Activated T-cell treated with anti-CD3 and anti-CD28 coated beads, Interleukin-2, amount 50 U/mL, for 4 hours (primary cell): ENCODE results near the gene PTPN9. TPM values are rescaled to one million over a fixed set of nuclear protein-coding genes. Genes with fewer than 3 reads are reported as not detected.
A peak's percentile ranks its signal among the peaks of the same experiment; 100 is the strongest.

Experiments
- ATAC-seq, 2 donors: fragments of 200-7000 bp; cut with Tn5 transposase; one replicate each; pipeline ENCODE4 v1.10.0; 2021
- DNase-seq: peaks from one replicate; pipeline ENCODE4 v3.0.0-alpha.2; 2020
- H3K27me3 Mint-ChIP-seq: one replicate; pipeline ENCODE4 v1.8.0; 2021; ENCODE audit warnings: low read depth, mixed read lengths
- H3K36me3 Mint-ChIP-seq: one replicate; pipeline ENCODE4 v1.8.0; 2022; ENCODE audit warnings: mixed read lengths; ENCODE audit not compliant: insufficient read depth
- H3K4me1 Mint-ChIP-seq: one replicate; pipeline ENCODE4 v1.8.0; 2021; ENCODE audit warnings: low read depth, mixed read lengths
- H3K4me3 Mint-ChIP-seq: one replicate; pipeline ENCODE4 v1.8.0; 2021; ENCODE audit warnings: mild to moderate bottlenecking, moderate library complexity, mixed read lengths
- H3K9me3 Mint-ChIP-seq: one replicate; pipeline ENCODE4 v1.8.0; 2021; ENCODE audit warnings: mixed read lengths
- total RNA-seq, 3 donors: library from RNA; stranded (reverse); gene quantifications; one replicate each; pipeline ENCODE4 v1.2.1, GENCODE V29; 2021

Gene PTPN9
- total RNA-seq, 3 donors from 2014 or later, result 11.2 to 14.9 (median 14.4) TPM

DNA sequence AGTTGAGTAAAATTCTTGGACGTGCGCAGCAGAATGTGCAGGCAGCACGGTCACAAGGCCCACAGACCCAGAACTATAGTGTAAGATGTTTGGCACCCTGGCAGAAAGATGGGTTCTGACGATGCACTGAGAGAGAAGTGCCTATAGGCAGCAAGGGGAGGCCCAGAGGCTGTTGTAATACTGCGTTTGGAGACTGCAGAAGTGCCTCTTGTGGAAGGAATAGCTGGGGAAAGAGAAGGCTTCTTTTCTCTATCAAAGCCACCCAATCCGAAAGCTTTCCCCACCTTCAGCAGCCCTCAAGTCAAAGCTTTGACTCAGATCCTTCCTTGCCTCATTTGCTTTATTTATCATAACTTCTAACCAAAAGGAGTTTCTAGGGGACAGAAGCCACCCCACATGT, 122.4 kb downstream of the PTPN9 start:
- H3K36me3 Mint-ChIP-seq, result no peaks in the 10 kb centered on the region
- DNase-seq (no peak), ATAC-seq (no peak)
- no peaks in the 10 kb centered on the region for H3K9me3 Mint-ChIP-seq
- H3K4me1 Mint-ChIP-seq, result peaks cover 21% of the 10 kb centered on the region
- no peaks in the 10 kb centered on the region for H3K27me3 Mint-ChIP-seq
- H3K4me3 Mint-ChIP-seq, result peak overlapping the region; percentile 89

DNA sequence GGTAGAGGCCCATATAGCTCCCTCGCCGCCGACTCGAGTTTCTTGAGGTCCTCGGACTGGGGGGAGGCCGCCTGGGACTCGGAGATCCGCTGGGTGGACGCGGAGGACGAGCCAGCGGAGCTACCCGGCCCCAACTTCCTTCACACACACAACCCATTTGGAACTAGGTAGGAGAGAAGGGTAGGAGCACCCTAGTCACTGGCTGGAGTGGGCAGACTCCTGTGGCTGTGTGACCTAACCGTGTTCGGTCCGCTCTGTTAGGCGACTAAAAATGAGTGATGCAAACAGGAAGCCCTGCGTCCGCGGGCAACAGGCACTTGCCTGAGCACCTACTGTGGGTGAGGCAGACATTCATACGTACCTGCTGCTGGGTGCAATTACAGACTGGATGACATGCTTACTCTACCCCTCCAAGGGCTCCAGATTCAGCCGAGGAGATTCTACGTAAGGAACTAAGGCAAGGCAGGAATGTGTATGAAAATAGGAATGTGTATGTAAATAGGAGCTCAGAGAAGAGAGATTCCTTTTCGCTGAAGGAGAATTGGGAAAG, 123.1 kb downstream of the PTPN9 start:
- ATAC-seq, result no peak
- Mint-ChIP-seq H3K4me3 (peak overlapping the region; percentile 89), H3K36me3 (no peaks in the 10 kb centered on the region)

DNA sequence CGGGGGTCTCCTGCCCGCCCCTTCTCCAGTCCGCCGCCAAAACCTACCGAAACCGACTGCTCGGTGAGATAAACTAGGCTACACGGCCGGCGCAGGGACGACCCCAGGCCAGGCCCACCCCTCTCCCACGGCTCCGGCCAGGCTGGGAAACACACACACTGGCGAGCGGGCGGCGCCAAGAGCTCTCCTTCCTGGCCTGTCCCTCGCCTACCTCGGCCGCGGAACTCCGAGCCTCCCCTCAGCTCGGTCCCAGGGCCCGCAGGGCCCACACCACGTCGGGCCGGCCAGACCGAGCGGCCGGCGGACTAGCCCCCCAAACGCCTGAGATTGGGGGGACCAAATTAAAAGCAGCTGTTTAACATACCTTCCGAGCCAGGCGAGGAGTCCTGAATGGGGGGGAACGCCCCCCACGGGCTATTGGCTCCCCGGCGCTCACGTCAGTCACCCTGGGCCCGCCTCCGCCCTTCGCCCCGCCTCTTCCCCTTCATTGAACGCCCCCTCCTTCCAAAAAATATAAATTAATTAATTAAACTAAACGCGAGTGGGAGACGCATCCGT, 123.6 kb downstream of the PTPN9 start:
- ATAC-seq, result peak in 1 of 2 donors; percentile 8
- Mint-ChIP-seq H3K27me3 (no peaks in the 10 kb centered on the region), H3K36me3 (no peaks in the 10 kb centered on the region)

More for the DNA sequence above, 123.1 kb downstream of the PTPN9 start:
- Mint-ChIP-seq H3K4me1 (peaks cover 21% of the 10 kb centered on the region), H3K27me3 (no peaks in the 10 kb centered on the region), H3K9me3 (no peaks in the 10 kb centered on the region)
- peak; percentile 40 for DNase-seq

DNA sequence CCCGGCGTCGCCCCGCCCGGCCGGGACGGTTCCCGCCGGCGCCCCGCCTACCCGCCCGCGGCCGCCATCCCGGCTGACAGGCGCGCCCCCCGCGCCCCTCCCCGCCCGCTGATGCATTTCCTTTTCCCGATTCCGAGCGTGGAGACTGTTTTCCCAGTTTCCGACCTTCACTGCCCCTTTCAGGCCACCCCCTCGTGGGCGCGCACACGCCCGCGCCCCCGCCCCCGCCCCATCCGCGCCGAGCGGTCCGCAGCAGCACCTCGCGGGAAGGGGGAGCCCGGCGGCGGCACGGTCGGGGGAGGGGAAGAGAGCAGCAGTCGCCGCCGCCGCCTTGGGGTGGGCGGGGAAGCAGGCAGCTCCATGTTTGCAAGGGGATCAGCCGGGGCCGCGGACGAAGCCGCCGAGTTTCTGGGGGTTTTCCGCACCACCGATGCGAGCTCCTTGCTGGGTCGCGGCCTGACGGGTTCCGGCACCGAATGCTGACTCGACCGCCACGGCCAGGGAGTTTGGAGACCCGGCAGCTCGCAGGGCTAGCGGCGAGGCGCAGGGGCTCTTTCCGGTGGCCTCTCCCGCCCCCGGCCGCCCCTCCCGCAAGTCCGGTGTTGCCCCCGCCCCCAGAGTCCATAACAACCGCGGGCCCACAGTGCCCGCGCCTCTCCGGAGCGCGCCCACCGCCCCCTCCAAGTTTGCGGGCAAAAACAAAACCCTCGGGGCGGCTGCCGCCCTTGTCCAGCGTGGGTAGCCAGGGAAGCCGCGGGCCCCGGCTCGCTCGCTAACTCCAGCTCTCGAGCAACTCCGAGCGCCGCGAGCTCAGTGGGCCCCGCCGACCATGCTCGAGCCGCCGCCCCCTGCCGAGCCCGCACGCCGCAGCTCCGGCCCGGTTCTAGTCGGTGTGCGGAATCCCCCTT, 124.4 kb downstream of the PTPN9 start:
- Mint-ChIP-seq H3K4me1 (peaks cover 29% of the 10 kb centered on the region), H3K9me3 (no peaks in the 10 kb centered on the region), H3K27me3 (no peaks in the 10 kb centered on the region), H3K4me3 (peak overlapping the region; percentile 89), H3K36me3 (no peaks in the 10 kb centered on the region)
- peak; percentile 3 to 5 for ATAC-seq
- peak; percentile 78 for DNase-seq

More for the DNA sequence above, 123.6 kb downstream of the PTPN9 start:
- Mint-ChIP-seq H3K9me3 (no peaks in the 10 kb centered on the region), H3K4me1 (peaks cover 21% of the 10 kb centered on the region), H3K4me3 (peak overlapping the region; percentile 89)
- DNase-seq, result peak; percentile 85

DNA sequence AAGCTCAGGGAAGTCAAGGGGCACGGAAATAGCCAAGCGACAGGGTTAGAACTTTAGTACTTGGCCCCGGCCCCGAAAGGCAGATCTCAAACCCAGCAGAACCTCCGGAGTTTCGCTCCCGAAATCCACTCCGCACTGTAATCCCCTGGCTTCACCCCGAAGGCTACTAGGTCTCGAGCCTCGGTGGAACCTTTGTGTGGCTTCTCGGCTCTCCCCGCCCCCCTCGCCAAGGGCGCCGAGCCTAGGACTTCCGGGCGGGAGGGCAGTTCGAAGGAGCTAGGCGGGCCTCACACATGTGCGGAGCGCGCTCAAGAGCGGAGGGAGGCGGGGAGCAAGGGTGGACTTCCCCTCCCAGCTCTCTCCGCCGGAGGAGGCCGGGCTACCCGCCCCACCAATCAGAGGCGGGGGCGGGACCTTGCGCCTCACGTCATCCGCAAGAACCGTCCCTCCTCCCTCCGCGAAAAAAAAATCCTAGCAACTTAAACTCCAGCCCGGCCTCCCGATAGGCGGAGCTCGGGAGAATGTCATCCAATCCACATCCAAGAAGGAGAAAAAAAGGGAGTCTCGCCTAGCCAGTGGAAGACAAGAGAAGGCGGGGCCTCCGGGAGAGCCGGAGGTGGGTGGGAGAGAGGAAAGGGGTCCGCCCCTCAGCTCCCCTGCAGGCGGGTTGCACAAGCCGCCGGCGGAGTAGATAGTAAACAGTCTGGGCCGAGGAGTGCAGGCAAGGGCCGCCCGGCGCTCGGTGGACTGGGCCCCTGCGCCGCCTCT, 125.2 kb downstream of the PTPN9 start:
- peak; percentile 38 for ATAC-seq
- DNase-seq, result peak; percentile 94
- Mint-ChIP-seq H3K27me3 (no peaks in the 10 kb centered on the region), H3K36me3 (peaks cover 2% of the 10 kb centered on the region), H3K4me1 (peaks cover 35% of the 10 kb centered on the region), H3K9me3 (no peaks in the 10 kb centered on the region), H3K4me3 (peak overlapping the region; percentile 93)

DNA sequence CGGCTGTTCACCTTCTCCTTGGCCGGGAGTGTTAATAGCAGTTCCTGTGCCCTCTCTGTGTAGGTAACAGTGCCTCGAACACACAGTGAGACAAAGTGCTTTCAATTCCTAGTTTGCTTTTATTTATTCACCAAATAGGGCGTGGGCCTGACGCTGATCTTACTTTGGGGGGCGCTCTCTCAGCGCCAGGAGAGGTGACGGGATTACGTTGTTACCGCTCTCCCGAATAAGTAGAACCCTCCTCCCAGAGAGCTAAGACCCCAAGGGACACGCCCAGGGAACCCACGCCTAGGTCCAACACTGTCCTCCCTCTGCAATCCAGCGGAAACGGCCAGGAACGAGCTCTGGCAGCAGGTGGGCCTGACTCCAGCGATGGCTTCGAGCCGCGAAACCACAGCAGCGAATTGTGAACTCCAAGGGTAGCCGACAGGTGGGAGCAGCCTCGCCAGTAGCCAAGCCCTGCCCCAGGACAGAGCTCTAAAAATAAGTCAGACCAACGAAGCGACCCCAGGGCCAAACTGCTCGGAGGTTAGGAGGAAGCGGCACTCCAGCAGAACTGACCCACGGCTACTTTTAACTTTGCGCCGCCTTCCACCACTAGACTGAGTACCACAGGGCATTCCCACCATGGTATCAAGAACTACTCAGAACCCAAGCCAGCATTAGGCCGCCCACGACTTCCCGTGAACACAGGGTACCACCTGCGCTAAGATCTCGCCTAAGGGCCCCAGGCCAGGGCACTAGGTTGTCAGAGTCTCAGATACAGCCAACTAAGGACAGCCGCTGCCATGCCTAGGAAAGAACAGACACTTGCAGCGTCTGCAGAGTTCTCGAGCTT, 126.0 kb downstream of the PTPN9 start:
- peak; percentile 1 to 3 for ATAC-seq
- Mint-ChIP-seq H3K27me3 (no peaks in the 10 kb centered on the region), H3K36me3 (peaks cover 2% of the 10 kb centered on the region), H3K4me1 (peaks cover 41% of the 10 kb centered on the region), H3K4me3 (peak overlapping the region; percentile 93), H3K9me3 (no peaks in the 10 kb centered on the region)
- DNase-seq, result peak; percentile 68

DNA sequence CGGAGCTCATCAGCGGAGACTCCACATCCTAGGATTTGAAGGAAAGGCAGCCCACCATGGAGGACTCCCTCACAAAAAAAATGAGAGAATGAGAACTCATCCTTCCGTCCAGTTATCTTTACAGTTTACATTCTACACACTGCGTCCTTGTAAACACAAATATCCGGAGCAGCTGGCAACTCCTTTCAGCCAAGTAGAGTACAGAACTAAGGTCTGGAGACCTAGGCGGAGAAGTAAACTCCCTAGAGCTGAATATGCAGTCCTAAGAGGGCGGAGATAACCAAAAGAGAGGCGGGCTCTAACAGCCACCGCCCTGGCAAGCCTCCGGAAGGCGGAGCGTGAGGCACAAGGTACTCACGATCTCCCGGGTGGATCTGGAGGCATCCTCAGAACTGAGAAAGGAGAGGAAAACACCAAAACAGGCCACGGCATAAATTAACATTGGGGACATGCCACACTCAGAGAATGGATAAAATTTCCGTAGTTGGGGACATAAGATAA, 126.7 kb downstream of the PTPN9 start:
- Mint-ChIP-seq H3K36me3 (peaks cover 5% of the 10 kb centered on the region), H3K9me3 (no peaks in the 10 kb centered on the region), H3K4me1 (peaks cover 44% of the 10 kb centered on the region), H3K27me3 (no peaks in the 10 kb centered on the region), H3K4me3 (peak overlapping the region; percentile 93)
- DNase-seq (peak; percentile 67), ATAC-seq (peak; percentile 5)

DNA sequence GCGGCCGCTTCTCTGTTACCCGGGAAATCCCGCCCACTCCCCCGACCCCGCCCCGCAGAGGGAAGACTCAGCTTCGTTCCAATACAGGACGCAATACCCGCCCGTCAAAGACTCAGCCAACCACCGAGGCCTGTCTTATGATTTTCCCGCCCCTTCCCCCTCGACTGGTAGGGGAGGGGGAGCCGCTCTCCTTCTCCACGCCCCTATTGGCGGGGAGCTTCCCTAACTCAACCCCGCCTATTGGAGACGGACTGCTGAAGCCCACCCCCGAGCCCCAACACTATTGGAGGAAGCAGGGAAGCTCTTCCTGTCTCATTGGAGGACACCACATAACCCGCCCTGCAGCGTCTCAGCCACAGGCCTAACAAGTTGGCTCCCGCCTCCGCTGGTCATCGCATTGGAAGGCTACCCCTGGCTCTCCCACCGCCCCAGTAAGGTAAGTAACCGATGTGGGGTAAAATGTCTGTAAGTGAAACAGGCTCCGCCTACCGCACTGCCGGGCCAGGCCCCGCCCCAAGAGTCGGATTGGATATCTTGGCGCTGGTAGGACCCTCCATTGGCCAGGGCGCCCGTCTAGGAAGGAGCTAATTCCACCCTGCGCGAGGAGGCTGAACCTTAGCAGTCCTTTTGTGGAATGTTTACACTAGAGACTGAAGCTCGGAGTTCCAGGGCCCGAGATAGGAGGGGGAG, 127.3 kb downstream of the PTPN9 start, which contains the start of gene SIN3A:
TSS of gene SIN3A (minus strand) at position 17 of the 690 bp plus-strand sequence. CDS start 21,315 bp downstream, outside the sequence.
- peak within 1 kb of the TSS; percentile 93 for H3K4me3 Mint-ChIP-seq
- peaks cover 9% of the 10 kb centered on the region for H3K36me3 Mint-ChIP-seq
- DNase-seq (peak; percentile 99), ATAC-seq (peak; percentile 44 to 51)
- peaks cover 50% of the 10 kb centered on the region for H3K4me1 Mint-ChIP-seq
- H3K9me3 Mint-ChIP-seq, result no peaks in the 10 kb centered on the region
- no peaks in the 10 kb centered on the region for H3K27me3 Mint-ChIP-seq

DNA sequence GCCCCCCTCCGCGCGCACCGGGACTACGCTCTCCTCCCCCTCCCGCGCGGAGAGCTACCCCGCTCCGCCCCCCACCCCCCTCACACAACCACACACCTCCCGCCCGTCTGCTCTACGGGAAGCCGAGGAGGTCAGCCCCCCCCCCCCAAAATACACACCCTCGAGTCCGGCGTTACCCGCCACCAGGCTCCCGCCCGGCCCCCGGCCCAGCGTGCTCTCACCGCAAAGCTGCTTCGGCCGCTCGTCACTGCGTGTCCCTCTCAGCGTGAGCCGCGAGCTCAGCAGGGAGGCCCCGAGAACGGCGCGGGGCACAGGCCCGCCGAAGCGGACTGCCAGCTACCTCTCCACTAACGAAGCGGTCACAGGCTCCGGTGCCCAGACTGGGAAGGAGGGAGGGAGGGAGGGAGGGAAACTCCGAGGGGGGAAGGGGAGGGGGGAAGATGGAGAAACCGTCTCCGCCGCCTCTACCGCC, 127.9 kb downstream of the PTPN9 start:
- H3K9me3 Mint-ChIP-seq, result no peaks in the 10 kb centered on the region
- DNase-seq, result no peak
- peaks cover 51% of the 10 kb centered on the region for H3K4me1 Mint-ChIP-seq
- H3K27me3 Mint-ChIP-seq, result no peaks in the 10 kb centered on the region
- H3K4me3 Mint-ChIP-seq, result peak overlapping the region; percentile 93
- ATAC-seq, result no peak
- peaks cover 9% of the 10 kb centered on the region for H3K36me3 Mint-ChIP-seq

DNA sequence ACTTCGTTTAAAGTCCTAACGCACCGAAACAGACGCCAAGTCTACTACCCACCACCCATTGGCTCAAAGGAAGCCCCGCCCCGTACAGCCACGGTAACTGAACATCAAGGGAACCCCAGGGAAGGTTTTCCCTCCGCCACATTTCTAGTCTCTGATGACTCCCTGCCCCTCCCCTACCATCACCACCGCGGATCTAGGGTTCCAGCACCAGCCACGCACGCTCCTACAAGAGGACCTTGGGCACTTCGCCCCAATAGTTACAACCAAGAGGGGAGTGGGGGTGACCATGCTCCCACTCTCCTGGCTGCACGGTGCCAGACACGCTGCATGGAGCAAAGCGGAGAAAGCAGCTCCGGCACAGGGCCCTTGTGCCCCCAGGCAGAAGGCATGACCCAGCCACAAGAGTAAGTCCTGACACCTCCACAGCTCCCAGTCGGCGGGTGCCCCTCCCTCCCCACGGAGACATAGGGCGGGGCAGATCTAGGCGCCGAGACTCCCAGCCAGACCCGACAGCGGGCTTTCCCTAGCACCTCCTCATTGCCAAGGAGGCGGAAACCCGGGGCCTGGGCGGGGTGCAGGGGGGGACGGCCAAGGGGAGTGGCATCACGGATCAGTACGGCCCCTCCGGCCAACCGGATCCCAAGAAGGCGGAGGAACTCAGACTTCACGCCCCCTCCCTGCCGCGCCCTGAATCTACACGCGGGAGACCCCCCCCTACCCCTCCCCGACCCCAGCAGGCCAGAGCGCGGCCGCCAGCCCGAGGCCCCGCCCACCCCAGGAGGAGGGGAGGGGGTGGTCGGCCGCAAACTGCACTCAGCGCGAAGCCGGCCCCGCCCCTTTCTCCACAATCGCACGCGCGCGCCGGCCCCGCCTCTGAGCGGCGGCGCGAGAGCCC, 128.6 kb downstream of the PTPN9 start:
- peaks cover 9% of the 10 kb centered on the region for H3K36me3 Mint-ChIP-seq
- DNase-seq (peak; percentile 97), ATAC-seq (peak; percentile 39 to 41)
- H3K27me3 Mint-ChIP-seq, result no peaks in the 10 kb centered on the region
- H3K9me3 Mint-ChIP-seq, result no peaks in the 10 kb centered on the region
- H3K4me1 Mint-ChIP-seq, result peaks cover 55% of the 10 kb centered on the region
- peak overlapping the region; percentile 93 for H3K4me3 Mint-ChIP-seq

DNA sequence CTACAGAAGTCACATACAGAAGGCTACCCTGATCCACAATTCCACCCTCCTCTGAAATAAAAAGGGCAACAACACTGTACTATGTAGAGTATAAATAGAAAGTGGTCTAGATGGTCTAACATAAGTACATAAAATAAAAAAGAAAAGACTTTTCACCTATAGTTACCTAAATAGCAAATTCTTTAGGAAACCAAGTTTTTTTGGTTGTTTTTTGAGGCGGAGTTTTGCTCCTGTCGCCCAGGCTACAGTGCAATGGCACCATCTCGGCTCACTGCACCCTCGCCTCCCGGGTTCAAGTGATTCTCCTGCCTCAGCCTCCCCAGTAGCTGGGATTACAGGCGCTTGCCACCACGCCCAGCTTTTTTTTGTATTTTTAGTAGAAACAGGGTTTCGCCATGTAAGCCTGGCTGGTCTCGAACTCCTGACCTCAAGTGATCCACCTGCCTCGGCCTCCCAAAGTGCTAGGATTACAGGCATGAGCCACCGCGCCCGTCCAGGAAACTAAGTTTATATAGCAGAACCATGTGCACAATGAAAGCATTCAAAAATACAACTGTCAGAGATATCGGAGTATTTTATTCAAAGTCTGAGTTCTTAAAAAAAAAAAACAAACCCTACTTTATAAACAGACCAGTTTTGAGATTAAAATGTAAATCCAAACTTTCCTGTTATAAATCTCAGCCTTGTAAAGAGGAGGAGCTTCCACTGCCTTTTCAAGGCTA, 129.4 kb downstream of the PTPN9 start:
- ATAC-seq (no peak), DNase-seq (no peak)
- Mint-ChIP-seq H3K4me3 (peak overlapping the region; percentile 89), H3K4me1 (peaks cover 55% of the 10 kb centered on the region), H3K9me3 (no peaks in the 10 kb centered on the region), H3K27me3 (no peaks in the 10 kb centered on the region), H3K36me3 (peaks cover 9% of the 10 kb centered on the region)
